Transverse colon (tissue), 4 donors: ENCODE data around the gene TRPT1.

Source experiments
- CTCF ChIP-seq, 5 experiments: fragments of 200-600 bp in 3 of 5; fragments of 450-650 bp in 2 of 5; sonication (generic) in 3 of 5; IDR thresholded peaks; 1 replicate in 2 of 5; 2 replicates in 3 of 5; pipeline ENCODE4 v1.5.1; 2016 to 2017; ENCODE audit warnings: antibody characterized with exemption in 5 of 5, inconsistent platforms in 3 of 5, mild to moderate bottlenecking in 2 of 5, moderate library complexity in 1 of 5
- EP300 ChIP-seq: sonication (generic); formaldehyde crosslinking; IDR thresholded peaks from one replicate; pipeline ENCODE4 v1.6.1; 2017; ENCODE audit warnings: antibody characterized with exemption, low read depth
- POLR2A ChIP-seq: fragments of 450-650 bp; IDR thresholded peaks from one replicate; pipeline ENCODE4 v1.6.1; 2016; ENCODE audit warnings: antibody characterized with exemption, mild to moderate bottlenecking, moderate library complexity
- POLR2AphosphoS5 ChIP-seq, 3 donors: sonication (generic); formaldehyde crosslinking; IDR thresholded peaks; one replicate each; pipeline ENCODE4 v1.6.1; 2016; ENCODE audit warnings: antibody characterized with exemption in 3 of 3

- TF ChIP-seq POLR2A, result no peak
- TF ChIP-seq CTCF (IDR thresholded peaks at IDR 0.05), result no peak
- no peak for TF ChIP-seq POLR2AphosphoS5 (IDR thresholded peaks at IDR 0.05)
- TF ChIP-seq EP300, result no peak
Observed at GRCh38 chr11:64220798-64221197, 5.2 kb downstream of the TRPT1 start.
